Astrocyte of the spinal cord (primary cell): ENCODE results near the gene AJAP1.

Experiments used
- DNase-seq: peaks from one replicate; pipeline ENCODE4 v3.0.0; 2011; ENCODE audit warnings: low read depth, low spot score
- H3K4me3 ChIP-seq: 2 replicates; pipeline ENCODE4 v1.5.1; 2011; ENCODE audit warnings: low read depth, mild to moderate bottlenecking, low read length, moderate library complexity
- CTCF ChIP-seq: IDR thresholded peaks from 2 replicates; pipeline ENCODE4 v1.5.1; 2012; ENCODE audit warnings: low read depth, mild to moderate bottlenecking, low read length, inconsistent platforms
- in situ Hi-C: cut with HindIII; loops from 2 replicates; pipeline ENCODE4 v1.10.0; 2017; ENCODE audit warnings: low sequenced_read_pairs

AJAP1 gene

DNA sequence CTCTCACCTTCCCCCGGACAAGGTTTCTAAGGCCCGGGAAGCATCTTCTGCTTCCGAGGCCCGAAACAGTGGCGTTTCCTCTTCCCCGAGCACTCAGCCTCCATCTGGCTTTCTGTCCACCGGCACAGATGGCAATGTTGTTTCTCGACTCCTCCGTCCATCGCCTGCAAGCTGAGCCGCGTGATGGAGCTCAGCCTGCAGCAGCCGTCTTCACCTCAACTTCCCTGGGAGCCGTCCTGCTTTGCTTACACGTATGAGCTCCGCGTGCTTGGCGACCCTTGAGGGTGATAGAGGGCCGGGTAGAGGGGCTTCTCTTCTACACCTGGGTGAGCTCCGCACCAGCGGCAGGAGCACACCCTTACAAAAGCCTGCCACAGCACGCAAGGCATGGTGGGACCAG lies 80.4 kb downstream of the AJAP1 start:
- no peak for TF ChIP-seq CTCF
- no peak overlapping the region for H3K4me3 ChIP-seq
- no peak for DNase-seq
- in situ Hi-C loops = no loop called here

GRCh38 chr1:4736254-4736653 lies 81.8 kb downstream of the AJAP1 start:
- in situ Hi-C loops = no loop called here
- no peak for DNase-seq
- no peak overlapping the region for H3K4me3 ChIP-seq
- no peak for TF ChIP-seq CTCF

GRCh38 chr1:4741876-4742423 lies 87.5 kb downstream of the AJAP1 start:
- no peak overlapping the region for H3K4me3 ChIP-seq
- DNase-seq = no peak
- TF ChIP-seq CTCF = no peak
- in situ Hi-C loops = no loop called here

- DNase-seq = no peak
- H3K4me3 ChIP-seq = no peak overlapping the region
- in situ Hi-C loops = no loop called here
- no peak for TF ChIP-seq CTCF
Observed at GRCh38 chr1:4743978-4744750, 89.8 kb downstream of the AJAP1 start.

GRCh38 chr1:4745560-4745959 lies 91.2 kb downstream of the AJAP1 start:
- no peak overlapping the region for H3K4me3 ChIP-seq
- no peak for DNase-seq
- no peak for TF ChIP-seq CTCF
- in situ Hi-C loops = no loop called here

DNA sequence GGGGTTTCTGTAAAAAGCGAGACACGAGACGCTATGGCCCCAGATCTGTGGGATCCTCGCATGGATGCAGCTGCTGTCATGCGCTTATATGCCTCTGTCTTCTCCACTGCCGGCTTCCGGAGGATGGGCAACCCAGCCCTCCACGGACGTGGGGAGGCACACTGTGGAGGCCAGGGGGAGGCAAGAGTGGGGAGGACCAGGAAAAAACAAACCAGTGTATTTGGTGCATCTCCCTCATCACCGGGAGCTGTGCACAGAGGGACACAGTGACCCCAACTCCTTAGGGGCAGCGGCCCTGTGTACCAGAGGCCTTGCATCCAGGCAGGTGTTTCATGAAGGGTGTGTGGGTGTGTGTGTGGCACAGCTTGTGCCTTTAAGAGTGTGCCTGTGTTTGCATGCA lies 95.0 kb downstream of the AJAP1 start:
- H3K4me3 ChIP-seq = no peak overlapping the region
- TF ChIP-seq CTCF = no peak
- in situ Hi-C loops = no loop called here
- DNase-seq = no peak
